Measurements from ENCODE around the gene RBL1. TPM values are rescaled to one million over a fixed set of nuclear protein-coding genes. Genes with fewer than 3 reads are reported as not detected.

The RBL1 gene
- total and polyA plus RNA-seq, 2 of the 4 experiments (the other 2 are of a cell fraction): 3.3 to 7.5 TPM

DNA sequence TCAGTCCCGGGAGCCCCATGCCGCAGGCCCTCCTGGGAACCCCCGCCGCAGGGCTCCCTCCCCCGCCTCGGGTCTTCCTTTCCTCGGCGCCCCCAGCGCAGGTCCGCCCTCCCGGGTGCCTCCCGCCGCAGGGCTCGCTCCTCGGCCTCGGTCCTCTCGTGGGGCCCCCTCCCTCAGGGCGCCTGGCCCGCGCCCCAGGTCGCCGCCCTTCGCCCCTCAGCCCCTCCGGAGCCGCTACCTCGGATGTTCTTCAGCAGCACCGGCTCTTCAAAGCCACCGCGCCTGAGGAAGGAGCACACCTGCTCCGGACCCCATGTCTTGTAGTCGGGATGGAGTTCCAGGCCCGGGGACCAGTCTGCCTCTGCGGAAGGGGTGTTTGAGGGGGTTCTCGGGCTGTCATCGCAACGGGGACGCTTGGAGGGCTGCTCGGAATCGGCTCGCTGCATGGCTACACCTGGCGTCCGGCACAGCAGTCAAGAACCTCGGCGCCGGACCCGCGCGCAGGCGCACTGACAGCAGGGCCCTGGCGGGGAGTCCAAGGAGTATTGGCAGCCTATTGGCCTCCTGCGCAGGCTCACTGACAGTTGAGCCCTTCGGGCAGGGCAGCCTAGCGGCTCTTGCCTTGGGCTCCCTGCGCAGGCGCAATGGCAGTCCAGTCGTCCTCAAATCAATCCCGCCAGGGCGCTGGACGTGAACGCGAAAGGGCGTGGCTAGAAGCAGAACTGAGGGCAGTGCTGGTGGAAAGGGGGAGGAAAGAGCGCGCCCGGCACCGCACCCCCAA lies 144.4 kb downstream of the RBL1 start, which contains the start of gene SAMHD1:
Gene SAMHD1, minus strand, starts transcription at position 511 of the 781 bp plus-strand sequence. Its CDS starts 65 bp downstream, at position 446.
- no peaks in the 10 kb centered on the region for H3K9me3 ChIP-seq (ENCODE audit: control insufficient read depth, insufficient read depth, low read length)
- ChIA-PET POLR2A (ENCODE audit: unreplicated experiment) (no interaction called here), CTCF (no interaction called here)
- in situ Hi-C loops (cut with MboI; ENCODE audit: low sequenced_read_pairs): no loop called here
- H4K5ac ChIP-seq (ENCODE audit: low read depth, low read length): peak within 1 kb of the TSS; percentile 65
- peak within 1 kb of the TSS; percentile 44 for H3K9ac ChIP-seq (ENCODE audit: low read depth, low read length)
- TF ChIP-seq, protein P1, sequence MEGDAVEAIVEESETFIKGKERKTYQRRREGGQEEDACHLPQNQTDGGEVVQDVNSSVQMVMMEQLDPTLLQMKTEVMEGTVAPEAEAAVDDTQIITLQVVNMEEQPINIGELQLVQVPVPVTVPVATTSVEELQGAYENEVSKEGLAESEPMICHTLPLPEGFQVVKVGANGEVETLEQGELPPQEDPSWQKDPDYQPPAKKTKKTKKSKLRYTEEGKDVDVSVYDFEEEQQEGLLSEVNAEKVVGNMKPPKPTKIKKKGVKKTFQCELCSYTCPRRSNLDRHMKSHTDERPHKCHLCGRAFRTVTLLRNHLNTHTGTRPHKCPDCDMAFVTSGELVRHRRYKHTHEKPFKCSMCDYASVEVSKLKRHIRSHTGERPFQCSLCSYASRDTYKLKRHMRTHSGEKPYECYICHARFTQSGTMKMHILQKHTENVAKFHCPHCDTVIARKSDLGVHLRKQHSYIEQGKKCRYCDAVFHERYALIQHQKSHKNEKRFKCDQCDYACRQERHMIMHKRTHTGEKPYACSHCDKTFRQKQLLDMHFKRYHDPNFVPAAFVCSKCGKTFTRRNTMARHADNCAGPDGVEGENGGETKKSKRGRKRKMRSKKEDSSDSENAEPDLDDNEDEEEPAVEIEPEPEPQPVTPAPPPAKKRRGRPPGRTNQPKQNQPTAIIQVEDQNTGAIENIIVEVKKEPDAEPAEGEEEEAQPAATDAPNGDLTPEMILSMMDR (conservative IDR thresholded peaks at IDR 0.05; ENCODE audit: low read depth, low read length): no peak
- TF ChIP-seq RFX5 (IDR thresholded peaks at IDR 0.05; ENCODE audit: low read depth, low read length) (no peak), BHLHE40 (IDR thresholded peaks at IDR 0.05; ENCODE audit: low read depth, low read length) (no peak), MAFK (IDR thresholded peaks at IDR 0.05; ENCODE audit: low read depth, low read length) (no peak), MAZ (IDR thresholded peaks at IDR 0.05; ENCODE audit: borderline replicate concordance, low read depth, low read length) (peak; percentile 43; the same call in 1 of the 2 replicates), CHD1 (IDR thresholded peaks at IDR 0.05; ENCODE audit: low read depth, low read length) (no peak)
- peak within 1 kb of the TSS; percentile 92 for H3K4me2 ChIP-seq (ENCODE audit: low read depth, low read length)
- no peak within 1 kb of the TSS for H3K18ac ChIP-seq (ENCODE audit: low read depth, low read length)
- H2BK20ac ChIP-seq (ENCODE audit: low read depth, low read length): no peak within 1 kb of the TSS
- peak within 1 kb of the TSS; percentile 55 for H2AK9ac ChIP-seq (replicated peaks; ENCODE audit: low read depth, low read length, poor library complexity)
- H3K36me3 ChIP-seq (ENCODE audit: control insufficient read depth, insufficient read depth, low read length): no peaks in the 10 kb centered on the region
- DNase-seq (peak; percentile 98), ATAC-seq (ENCODE audit: low read depth) (peak; percentile 97)
- H3K79me1 ChIP-seq (ENCODE audit: low read depth in 1 of 2, low read length in 2 of 2): peaks cover 3 to 14% of the 10 kb centered on the region in 2 experiments; a peak in 2 of 4 replicates
- H3K4ac ChIP-seq (ENCODE audit: low read depth, low read length): peak within 1 kb of the TSS; percentile 64
- H2BK15ac ChIP-seq (ENCODE audit: low read depth, low read length): peak within 1 kb of the TSS; percentile 16; the same call in 1 of the 3 replicates
- peaks cover 6% of the 10 kb centered on the region; the same call in 1 of the 2 replicates for H3K9me1 ChIP-seq (ENCODE audit: insufficient read depth, low read length)
- H3K27ac ChIP-seq (ENCODE audit: insufficient read depth, low read length): peak within 1 kb of the TSS; percentile 17
- peak within 1 kb of the TSS; percentile 100 for H2AFZ ChIP-seq (replicated peaks; ENCODE audit: low read length, poor library complexity)
- H2BK5ac ChIP-seq (ENCODE audit: low read depth, low read length, poor library complexity, severe bottlenecking): no peak within 1 kb of the TSS
- H4K8ac ChIP-seq (ENCODE audit: low read depth in 2 of 2, low read length in 2 of 2): peak within 1 kb of the TSS; percentile 64 to 88
- dilution Hi-C loops (cut with HindIII; ENCODE audit: low sequenced_read_pairs, unreplicated experiment): no loop called here
- H3K56ac ChIP-seq (ENCODE audit: extremely low read depth, insufficient read depth, low read length): no peak within 1 kb of the TSS; the same call in 1 of the 2 replicates
- peak within 1 kb of the TSS; percentile 39 for H4K91ac ChIP-seq (ENCODE audit: insufficient read depth, low read depth, low read length)
- no peaks in the 10 kb centered on the region for H3K27me3 ChIP-seq (ENCODE audit: control insufficient read depth, insufficient read depth, low read length)
- BruUV-seq (replicated peaks): no TSS peak
- H2BK120ac ChIP-seq (ENCODE audit: low read depth, low read length): peak within 1 kb of the TSS; percentile 36; the same call in 1 of the 2 replicates
- intact Hi-C loops (cut with micrococcal nuclease): no loop called here
- H3K4me1 ChIP-seq (ENCODE audit: control insufficient read depth, insufficient read depth, low read length): no peaks in the 10 kb centered on the region
- no peak within 1 kb of the TSS for H2AK5ac ChIP-seq (ENCODE audit: low read depth, low read length)
- peak within 1 kb of the TSS; percentile 77 for H3K14ac ChIP-seq (replicated peaks; ENCODE audit: low read depth, low read length)
- H3K23ac ChIP-seq (ENCODE audit: low read depth, low read length): peak within 1 kb of the TSS; percentile 31
- H3K4me3 ChIP-seq (ENCODE audit: insufficient read depth, low read depth, low read length): peak within 1 kb of the TSS; percentile 80
- WGBS, 2 experiments (ENCODE audit: extremely low coverage in 2 of 2, insufficient read length in 1 of 2): 0% methylated on average over 7 of the region's 66 CpGs; no CpG with 5 or more reads in 1 of the 2 experiments
- H4K20me1 ChIP-seq (ENCODE audit: insufficient read depth, low read length): no peaks in the 10 kb centered on the region

Data from IMR-90 (cell line).